ENCODE measurements around the gene IL22RA1. TPM values are rescaled to one million over a fixed set of nuclear protein-coding genes. Genes with fewer than 3 reads are reported as not detected.

Gene IL22RA1
- total and polyA plus RNA-seq, 7 donors, result 0.08 to 0.26 (median 0.16) TPM; not detected in 3

GRCh38 chr1:24074817-24075589 lies 67.9 kb downstream of the IL22RA1 start:
- Histone ChIP-seq H3K27me3 (ENCODE audit: insufficient read depth in 3 of 3, low read length in 2 of 3) (no peaks in the 10 kb centered on the region), H3K9me3 (no peaks in the 10 kb centered on the region), H3K36me3 (ENCODE audit: insufficient read depth in 1 of 2, low read depth in 1 of 2) (peaks cover 0 to 71% of the 10 kb centered on the region in 2 donors), H3K4me1 (peaks cover 13% of the 10 kb centered on the region), H3K27ac (no peak overlapping the region), H3K4me3 (no peak overlapping the region)
- intact Hi-C loops (cut with DNase I), result loop anchor here (5.0 kb wide), 2 partner anchors 37 to 317 kb away; partner anchors contain the start of gene MYOM3 (in 1 of the 2)
- DNase-seq (peak in 1 of 2 donors; percentile 18), ATAC-seq (no peak)
- no peak for TF ChIP-seq CTCF (IDR thresholded peaks at IDR 0.05)
- whole genome bisulfite sequencing, 3 donors, result 83 to 87% (median 87%) methylated on average over 15 of the region's 15 CpGs

GRCh38 chr1:24074196-24074595 lies 68.7 kb downstream of the IL22RA1 start:
- H3K27ac ChIP-seq, result no peak overlapping the region

GRCh38 chr1:24071941-24072340 lies 71.0 kb downstream of the IL22RA1 start:
- no peak for ATAC-seq
- H3K27ac ChIP-seq, result peak overlapping the region; percentile 10
- 77 to 89% (median 86%) methylated on average over 7 of the region's 7 CpGs for WGBS, 3 donors
- no peak for DNase-seq
- TF ChIP-seq CTCF (IDR thresholded peaks at IDR 0.05), result no peak
- no peaks in the 10 kb centered on the region for H3K9me3 ChIP-seq
- peaks cover 3% of the 10 kb centered on the region for H3K4me1 ChIP-seq
- peaks cover 0 to 70% of the 10 kb centered on the region in 2 donors for H3K36me3 ChIP-seq (ENCODE audit: insufficient read depth in 1 of 2, low read depth in 1 of 2)
- no peak overlapping the region for H3K4me3 ChIP-seq
- intact Hi-C loops (cut with DNase I), result loop anchor here (1.0 to 5.0 kb wide), 3 partner anchors 39 to 320 kb away; partner anchors contain the start of gene MYOM3 (in 1 of the 2)
- no peaks in the 10 kb centered on the region for H3K27me3 ChIP-seq (ENCODE audit: insufficient read depth in 3 of 3, low read length in 2 of 3)

More at GRCh38 chr1:24074196-24074595, 68.7 kb downstream of the IL22RA1 start:
- Histone ChIP-seq H3K36me3 (ENCODE audit: insufficient read depth in 1 of 2, low read depth in 1 of 2) (peaks cover 0 to 69% of the 10 kb centered on the region in 2 donors), H3K27me3 (ENCODE audit: insufficient read depth in 3 of 3, low read length in 2 of 3) (no peaks in the 10 kb centered on the region), H3K4me1 (peaks cover 13% of the 10 kb centered on the region), H3K9me3 (no peaks in the 10 kb centered on the region), H3K4me3 (no peak overlapping the region)
- TF ChIP-seq CTCF (IDR thresholded peaks at IDR 0.05), result no peak
- WGBS, 3 donors, result 63 to 70% (median 70%) methylated on average over 5 of the region's 5 CpGs
- ATAC-seq (no peak), DNase-seq (peak; percentile 5 to 34)
- intact Hi-C loops (cut with DNase I), result loop anchor here (5.0 kb wide), 2 partner anchors 38 to 318 kb away; partner anchors contain the start of gene MYOM3 (in 1 of the 2)

GRCh38 chr1:24070821-24071393 lies 72.0 kb downstream of the IL22RA1 start:
- H3K27me3 ChIP-seq (ENCODE audit: insufficient read depth in 3 of 3, low read length in 2 of 3), result no peaks in the 10 kb centered on the region
- ATAC-seq, result peak; percentile 69 to 81 (median 74)
- no peak overlapping the region for H3K4me3 ChIP-seq
- DNase-seq, result peak; percentile 75 to 85
- H3K4me1 ChIP-seq, result no peaks in the 10 kb centered on the region
- H3K9me3 ChIP-seq, result no peaks in the 10 kb centered on the region
- peak; percentile 88 for TF ChIP-seq CTCF (IDR thresholded peaks at IDR 0.05)
- H3K27ac ChIP-seq, result peak overlapping the region; percentile 1
- intact Hi-C loops (cut with DNase I), result loop anchor here (1.0 to 5.0 kb wide), 3 partner anchors 40 to 321 kb away; partner anchors contain the start of gene MYOM3 (in 1 of the 2)
- WGBS, 3 donors, result 20 to 25% (median 22%) methylated on average over 15 of the region's 15 CpGs
- peaks cover 2 to 73% of the 10 kb centered on the region in 2 donors for H3K36me3 ChIP-seq (ENCODE audit: insufficient read depth in 1 of 2, low read depth in 1 of 2)
